ENCODE data around the gene SDR9C7.

DNA sequence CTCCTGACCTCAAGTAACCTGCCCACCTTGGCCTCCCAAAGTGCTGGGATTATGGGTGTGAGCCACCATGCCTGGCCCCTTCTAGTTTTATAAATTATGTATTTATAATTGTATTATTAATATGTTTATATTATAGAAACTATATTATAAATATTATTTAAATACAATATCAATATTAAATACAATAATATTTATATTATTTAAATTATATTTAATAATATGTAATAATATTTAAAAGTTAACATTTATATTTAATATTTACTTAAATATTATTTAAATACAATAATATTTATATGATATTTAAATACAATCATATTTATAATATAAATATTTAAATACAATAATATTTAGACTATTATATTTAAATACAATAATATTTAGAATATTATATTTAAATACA lies 20.0 kb downstream of the SDR9C7 start:
- TF ChIP-seq, protein P1, sequence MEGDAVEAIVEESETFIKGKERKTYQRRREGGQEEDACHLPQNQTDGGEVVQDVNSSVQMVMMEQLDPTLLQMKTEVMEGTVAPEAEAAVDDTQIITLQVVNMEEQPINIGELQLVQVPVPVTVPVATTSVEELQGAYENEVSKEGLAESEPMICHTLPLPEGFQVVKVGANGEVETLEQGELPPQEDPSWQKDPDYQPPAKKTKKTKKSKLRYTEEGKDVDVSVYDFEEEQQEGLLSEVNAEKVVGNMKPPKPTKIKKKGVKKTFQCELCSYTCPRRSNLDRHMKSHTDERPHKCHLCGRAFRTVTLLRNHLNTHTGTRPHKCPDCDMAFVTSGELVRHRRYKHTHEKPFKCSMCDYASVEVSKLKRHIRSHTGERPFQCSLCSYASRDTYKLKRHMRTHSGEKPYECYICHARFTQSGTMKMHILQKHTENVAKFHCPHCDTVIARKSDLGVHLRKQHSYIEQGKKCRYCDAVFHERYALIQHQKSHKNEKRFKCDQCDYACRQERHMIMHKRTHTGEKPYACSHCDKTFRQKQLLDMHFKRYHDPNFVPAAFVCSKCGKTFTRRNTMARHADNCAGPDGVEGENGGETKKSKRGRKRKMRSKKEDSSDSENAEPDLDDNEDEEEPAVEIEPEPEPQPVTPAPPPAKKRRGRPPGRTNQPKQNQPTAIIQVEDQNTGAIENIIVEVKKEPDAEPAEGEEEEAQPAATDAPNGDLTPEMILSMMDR (conservative IDR thresholded peaks at IDR 0.05): no peak
- no peak for TF ChIP-seq ZFX (IDR thresholded peaks at IDR 0.05)

Measured in C4-2B (cell line).